IPS-15b (cell line): ENCODE results near the gene LDLRAD4.

Source experiments
- H3K27me3 ChIP-seq: one replicate; pipeline ENCODE4 v1.6.1; 2013; ENCODE audit warnings: low read length; ENCODE audit not compliant: control insufficient read depth, insufficient read depth
- H3K36me3 ChIP-seq: one replicate; pipeline ENCODE4 v1.6.1; 2013; ENCODE audit warnings: low read length; ENCODE audit not compliant: control insufficient read depth, insufficient read depth
- H3K4me1 ChIP-seq: one replicate; pipeline ENCODE4 v1.6.1; 2013; ENCODE audit warnings: mild to moderate bottlenecking, low read length; ENCODE audit not compliant: control insufficient read depth, insufficient read depth
- H3K4me3 ChIP-seq: one replicate; pipeline ENCODE4 v1.5.1; 2013; ENCODE audit warnings: low read depth, low read length
- H3K9ac ChIP-seq: one replicate; pipeline ENCODE4 v1.6.1; 2013; ENCODE audit warnings: low read depth, mild to moderate bottlenecking, low read length
- H3K9me3 ChIP-seq: one replicate; pipeline ENCODE4 v1.6.1; 2013; ENCODE audit warnings: mild to moderate bottlenecking, low read length; ENCODE audit not compliant: control insufficient read depth, insufficient read depth

The LDLRAD4 gene

GRCh38 chr18:13354402-13354801 is 135.8 kb downstream of the LDLRAD4 start:
- H3K9me3 ChIP-seq, result no peaks in the 10 kb centered on the region
- no peak overlapping the region for H3K9ac ChIP-seq
- no peak overlapping the region for H3K4me3 ChIP-seq
- no peaks in the 10 kb centered on the region for H3K27me3 ChIP-seq
- H3K4me1 ChIP-seq, result no peaks in the 10 kb centered on the region
- H3K36me3 ChIP-seq, result no peaks in the 10 kb centered on the region

GRCh38 chr18:13356032-13356431 is 137.5 kb downstream of the LDLRAD4 start:
- no peaks in the 10 kb centered on the region for H3K36me3 ChIP-seq

GRCh38 chr18:13357289-13357688 is 138.7 kb downstream of the LDLRAD4 start:
- Histone ChIP-seq H3K4me1 (no peaks in the 10 kb centered on the region), H3K36me3 (no peaks in the 10 kb centered on the region), H3K27me3 (no peaks in the 10 kb centered on the region), H3K4me3 (no peak overlapping the region), H3K9ac (no peak overlapping the region), H3K9me3 (no peaks in the 10 kb centered on the region)

More at GRCh38 chr18:13356032-13356431, 137.5 kb downstream of the LDLRAD4 start:
- H3K9ac ChIP-seq, result no peak overlapping the region
- no peaks in the 10 kb centered on the region for H3K9me3 ChIP-seq
- no peak overlapping the region for H3K4me3 ChIP-seq
- no peaks in the 10 kb centered on the region for H3K4me1 ChIP-seq
- H3K27me3 ChIP-seq, result no peaks in the 10 kb centered on the region

- Histone ChIP-seq H3K4me3 (no peak overlapping the region), H3K36me3 (no peaks in the 10 kb centered on the region), H3K27me3 (no peaks in the 10 kb centered on the region), H3K9me3 (no peaks in the 10 kb centered on the region), H3K9ac (no peak overlapping the region), H3K4me1 (no peaks in the 10 kb centered on the region)
Measured at GRCh38 chr18:13359210-13359609, 140.7 kb downstream of the LDLRAD4 start.

GRCh38 chr18:13361431-13361830 is 142.9 kb downstream of the LDLRAD4 start:
- Histone ChIP-seq H3K27me3 (no peaks in the 10 kb centered on the region), H3K9me3 (no peaks in the 10 kb centered on the region), H3K9ac (no peak overlapping the region), H3K36me3 (no peaks in the 10 kb centered on the region), H3K4me3 (no peak overlapping the region), H3K4me1 (peaks cover 2% of the 10 kb centered on the region)

- no peak overlapping the region for H3K9ac ChIP-seq
- no peaks in the 10 kb centered on the region for H3K9me3 ChIP-seq
- H3K27me3 ChIP-seq, result no peaks in the 10 kb centered on the region
- no peak overlapping the region for H3K4me3 ChIP-seq
- H3K4me1 ChIP-seq, result peaks cover 2% of the 10 kb centered on the region
- no peaks in the 10 kb centered on the region for H3K36me3 ChIP-seq
Measured at GRCh38 chr18:13362051-13362450, 143.5 kb downstream of the LDLRAD4 start.

GRCh38 chr18:13362607-13363006 is 144.0 kb downstream of the LDLRAD4 start:
- Histone ChIP-seq H3K4me1 (peaks cover 2% of the 10 kb centered on the region), H3K4me3 (no peak overlapping the region), H3K9ac (no peak overlapping the region), H3K27me3 (no peaks in the 10 kb centered on the region), H3K36me3 (no peaks in the 10 kb centered on the region), H3K9me3 (no peaks in the 10 kb centered on the region)

GRCh38 chr18:13363359-13363758 is 144.8 kb downstream of the LDLRAD4 start:
- Histone ChIP-seq H3K27me3 (no peaks in the 10 kb centered on the region), H3K36me3 (no peaks in the 10 kb centered on the region)

GRCh38 chr18:13364721-13365205 is 146.2 kb downstream of the LDLRAD4 start:
- no peak overlapping the region for H3K4me3 ChIP-seq
- no peaks in the 10 kb centered on the region for H3K27me3 ChIP-seq
- no peak overlapping the region for H3K9ac ChIP-seq
- no peaks in the 10 kb centered on the region for H3K9me3 ChIP-seq
- H3K4me1 ChIP-seq, result peaks cover 2% of the 10 kb centered on the region
- H3K36me3 ChIP-seq, result no peaks in the 10 kb centered on the region

More at GRCh38 chr18:13363359-13363758, 144.8 kb downstream of the LDLRAD4 start:
- Histone ChIP-seq H3K9ac (no peak overlapping the region), H3K4me3 (no peak overlapping the region), H3K9me3 (no peaks in the 10 kb centered on the region), H3K4me1 (peaks cover 2% of the 10 kb centered on the region)

- Histone ChIP-seq H3K4me1 (peaks cover 2% of the 10 kb centered on the region), H3K27me3 (no peaks in the 10 kb centered on the region)
Measured at GRCh38 chr18:13366131-13366530, 147.6 kb downstream of the LDLRAD4 start.

GRCh38 chr18:13366541-13366940 is 148.0 kb downstream of the LDLRAD4 start:
- Histone ChIP-seq H3K4me3 (no peak overlapping the region), H3K36me3 (no peaks in the 10 kb centered on the region), H3K9me3 (no peaks in the 10 kb centered on the region), H3K9ac (no peak overlapping the region), H3K27me3 (no peaks in the 10 kb centered on the region), H3K4me1 (peaks cover 2% of the 10 kb centered on the region)

More at GRCh38 chr18:13366131-13366530, 147.6 kb downstream of the LDLRAD4 start:
- no peak overlapping the region for H3K9ac ChIP-seq
- no peaks in the 10 kb centered on the region for H3K36me3 ChIP-seq
- no peaks in the 10 kb centered on the region for H3K9me3 ChIP-seq
- H3K4me3 ChIP-seq, result no peak overlapping the region

- no peaks in the 10 kb centered on the region for H3K27me3 ChIP-seq
- peaks cover 2% of the 10 kb centered on the region for H3K4me1 ChIP-seq
- H3K9me3 ChIP-seq, result no peaks in the 10 kb centered on the region
- no peaks in the 10 kb centered on the region for H3K36me3 ChIP-seq
- no peak overlapping the region for H3K9ac ChIP-seq
- no peak overlapping the region for H3K4me3 ChIP-seq
Measured at GRCh38 chr18:13366962-13367892, 148.7 kb downstream of the LDLRAD4 start.
